ENCODE results near the gene PTPRN2.
"Not testable (repeated sequence)": the region's sequence is repeated elsewhere in the genome, so short reads cannot be mapped to it uniquely, and the experiment has no call there.

The PTPRN2 gene

DNA sequence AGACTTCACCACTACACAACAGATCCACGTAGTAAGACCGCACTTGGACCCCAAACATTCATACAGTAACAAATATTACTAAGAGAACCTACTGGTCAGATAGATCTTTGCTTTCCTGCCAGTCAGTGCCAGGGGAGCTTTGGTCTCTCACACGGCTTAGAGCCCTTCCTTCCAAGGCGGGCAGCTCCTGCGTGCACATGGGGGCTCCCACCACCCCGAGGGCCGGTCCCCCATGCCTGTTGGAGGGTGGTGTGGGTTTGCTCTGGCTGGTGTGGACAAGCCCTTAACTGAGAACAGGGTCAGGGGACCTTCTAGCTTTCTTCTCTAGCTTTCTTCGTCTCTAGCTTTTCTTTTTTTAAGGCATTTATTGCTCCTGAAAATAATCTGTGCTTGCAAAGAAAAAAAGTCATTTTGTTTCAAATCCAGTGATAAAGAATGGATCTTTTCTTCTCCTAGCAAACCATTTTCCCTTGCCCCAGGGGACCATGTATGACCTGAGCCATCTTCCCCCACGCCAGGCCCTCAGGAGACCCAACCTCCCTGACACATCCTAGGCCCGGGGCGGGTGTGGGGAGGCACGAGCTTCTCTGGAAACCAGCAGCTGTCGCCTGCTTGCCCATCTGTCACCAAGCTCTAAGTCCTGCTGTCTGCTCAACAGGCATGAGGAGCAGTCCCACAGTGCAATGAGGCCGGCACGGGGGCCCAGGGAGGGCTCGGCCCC, 591.1 kb downstream of the PTPRN2 start:
- DNase-seq, result no peak

DNA sequence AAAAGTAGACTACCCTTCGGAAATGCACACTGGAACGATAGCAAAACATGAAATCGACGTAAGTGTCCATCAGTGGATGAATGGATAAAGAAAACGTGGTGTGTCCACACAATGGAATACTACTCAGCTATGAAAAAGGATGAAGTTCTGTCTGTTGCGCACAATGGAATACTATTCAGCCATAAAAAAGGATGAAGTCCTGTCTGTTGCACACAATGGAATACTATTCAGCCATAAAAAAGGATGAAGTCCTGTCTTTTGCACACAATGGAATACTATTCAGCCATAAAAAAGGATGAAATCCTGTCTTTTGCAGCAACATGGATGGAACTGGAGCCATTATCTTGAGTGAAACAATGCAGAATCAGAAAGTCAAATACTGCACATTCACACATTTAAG, 591.8 kb downstream of the PTPRN2 start:
- DNase-seq, result no peak

DNA sequence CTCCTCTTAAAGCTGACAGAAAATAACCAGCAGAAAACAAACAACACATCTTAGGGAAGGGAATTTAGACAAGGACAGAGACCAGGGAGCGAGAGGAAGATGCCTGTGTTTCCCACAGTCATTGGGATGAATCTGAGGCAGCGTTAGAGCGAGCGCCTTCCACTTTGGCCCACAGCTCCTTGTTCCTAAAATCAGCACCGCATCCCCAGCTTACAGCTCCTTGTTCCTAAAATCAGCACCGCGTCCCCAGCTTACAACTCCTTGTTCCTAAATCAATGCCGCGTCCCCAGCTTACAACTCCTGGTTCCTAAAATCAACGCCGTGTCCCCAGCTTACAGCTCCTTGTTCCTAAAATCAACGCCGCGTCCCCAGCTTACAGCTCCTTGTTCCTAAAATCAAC, 593.3 kb downstream of the PTPRN2 start:
- DNase-seq, result no peak

DNA sequence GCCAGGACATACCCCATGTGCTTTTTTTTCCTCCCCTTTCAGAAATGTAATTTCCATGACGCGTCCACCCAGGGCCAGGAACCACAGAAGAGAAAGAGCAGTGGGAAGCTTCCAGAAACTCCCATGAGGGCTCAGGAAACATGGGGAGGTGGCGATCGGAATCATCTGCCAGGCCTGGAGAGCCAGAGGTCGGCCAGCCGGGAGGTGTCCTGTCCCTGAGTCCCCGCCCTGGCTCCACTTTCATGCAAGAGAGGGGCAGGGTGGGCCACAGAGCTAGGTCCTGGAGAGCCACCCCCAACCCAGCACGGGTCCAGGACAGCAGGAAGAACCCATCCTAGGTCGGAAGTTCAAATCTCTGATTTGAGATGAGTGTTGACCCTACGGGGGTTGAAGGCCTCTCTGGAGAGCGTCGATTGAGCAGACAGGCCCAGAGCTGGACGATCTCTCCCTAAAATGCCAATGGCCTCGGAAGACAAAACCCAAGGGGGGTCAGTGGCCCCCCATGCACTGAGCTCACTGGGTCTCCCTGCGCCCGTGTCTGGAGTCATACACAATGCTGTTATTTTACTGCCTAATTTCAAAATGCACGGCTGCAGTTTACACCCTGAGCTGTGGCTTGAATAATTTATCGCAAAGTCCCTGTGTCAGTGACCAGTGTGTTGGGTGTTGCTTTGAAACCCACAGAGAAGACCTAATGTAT, 594.1 kb downstream of the PTPRN2 start:
- no peak for DNase-seq

DNA sequence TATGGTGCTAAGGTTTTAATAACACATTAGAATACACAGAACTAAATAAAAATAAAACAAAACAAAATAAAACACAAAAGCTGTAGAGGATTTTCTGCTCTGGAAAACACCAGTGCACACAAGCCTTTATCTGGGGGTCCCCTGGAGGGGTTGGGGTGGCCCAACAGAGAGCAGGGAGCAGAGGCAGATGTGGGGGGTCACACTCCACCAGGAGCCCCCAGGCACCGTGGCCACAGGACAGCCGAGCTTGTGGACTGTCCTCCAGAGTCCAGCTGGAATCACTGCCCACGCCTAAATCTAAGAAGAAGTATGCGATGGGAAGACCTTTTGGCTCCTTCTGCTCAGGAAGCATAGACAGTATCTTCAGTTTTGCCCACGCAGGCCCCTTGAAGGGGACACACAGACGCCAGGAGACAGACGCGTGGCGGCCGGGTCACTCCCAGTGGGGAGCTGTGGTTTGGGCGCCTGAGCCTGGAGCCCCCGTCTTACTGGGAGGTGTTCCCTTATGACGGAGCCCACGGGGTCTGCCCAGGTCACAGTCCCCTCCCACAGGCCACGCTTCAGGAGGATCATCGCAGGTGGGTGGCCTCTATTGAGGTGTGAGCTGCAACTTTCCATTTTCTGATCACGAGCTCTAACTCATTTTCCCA, 595.0 kb downstream of the PTPRN2 start:
- DNase-seq, result no peak

DNA sequence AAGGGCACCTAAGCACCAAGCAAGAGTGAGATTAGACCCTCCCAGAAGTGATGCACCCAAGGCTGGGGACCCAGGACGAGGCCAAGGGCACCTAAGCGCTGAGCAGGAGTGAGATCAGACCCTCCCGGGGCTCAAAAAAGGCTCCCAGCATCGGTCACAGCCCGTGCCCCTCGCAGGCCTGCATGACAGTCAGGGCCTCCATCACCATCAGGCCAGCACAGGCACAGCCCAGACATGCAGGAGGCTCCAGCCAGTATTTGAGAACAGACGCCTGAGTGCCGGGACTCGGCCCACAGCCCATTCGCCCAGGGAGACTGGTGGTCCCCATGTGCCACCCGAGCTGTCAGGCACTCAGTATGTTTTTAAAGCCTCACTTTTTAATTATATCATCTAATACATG, 595.9 kb downstream of the PTPRN2 start:
- no peak for DNase-seq

DNA sequence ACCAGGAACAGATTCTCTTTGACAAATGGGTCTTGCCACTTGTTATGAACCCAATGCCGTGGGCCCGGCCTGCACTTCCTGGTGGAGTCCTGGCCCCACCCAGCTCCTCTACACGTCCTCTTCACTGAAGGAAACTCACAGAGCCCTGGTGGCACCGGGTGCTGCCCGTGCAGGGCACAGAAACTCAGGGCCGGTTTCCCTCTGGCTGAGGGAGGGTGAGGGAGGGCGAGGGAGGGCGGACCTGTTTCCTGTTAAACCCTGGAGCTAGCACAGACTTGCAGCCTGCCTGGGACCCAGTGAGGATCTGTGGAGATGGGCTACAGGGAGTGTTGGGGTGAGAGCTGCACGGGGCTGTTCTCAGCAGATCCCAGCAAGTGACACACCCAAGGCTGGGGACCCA, 596.3 kb downstream of the PTPRN2 start:
- no peak for DNase-seq

DNA sequence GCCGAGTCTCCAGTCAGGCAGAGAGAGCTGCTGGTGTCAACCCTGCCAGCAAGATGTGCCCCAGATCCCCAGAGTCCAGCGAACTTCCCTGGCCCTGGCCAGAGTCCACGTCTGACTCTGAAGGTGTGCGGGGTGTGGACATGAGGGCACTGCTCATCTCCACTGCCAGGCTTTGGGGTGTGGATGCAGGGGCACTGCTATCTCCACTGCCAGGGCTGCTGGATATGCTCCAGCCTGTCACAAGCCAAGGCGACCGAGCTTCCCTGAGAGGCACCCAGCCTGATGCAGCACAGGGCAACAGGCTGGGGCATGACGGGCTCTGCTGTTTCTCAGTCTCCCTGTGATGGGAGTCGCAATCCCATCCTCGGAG, 596.8 kb downstream of the PTPRN2 start:
- no peak for DNase-seq

DNA sequence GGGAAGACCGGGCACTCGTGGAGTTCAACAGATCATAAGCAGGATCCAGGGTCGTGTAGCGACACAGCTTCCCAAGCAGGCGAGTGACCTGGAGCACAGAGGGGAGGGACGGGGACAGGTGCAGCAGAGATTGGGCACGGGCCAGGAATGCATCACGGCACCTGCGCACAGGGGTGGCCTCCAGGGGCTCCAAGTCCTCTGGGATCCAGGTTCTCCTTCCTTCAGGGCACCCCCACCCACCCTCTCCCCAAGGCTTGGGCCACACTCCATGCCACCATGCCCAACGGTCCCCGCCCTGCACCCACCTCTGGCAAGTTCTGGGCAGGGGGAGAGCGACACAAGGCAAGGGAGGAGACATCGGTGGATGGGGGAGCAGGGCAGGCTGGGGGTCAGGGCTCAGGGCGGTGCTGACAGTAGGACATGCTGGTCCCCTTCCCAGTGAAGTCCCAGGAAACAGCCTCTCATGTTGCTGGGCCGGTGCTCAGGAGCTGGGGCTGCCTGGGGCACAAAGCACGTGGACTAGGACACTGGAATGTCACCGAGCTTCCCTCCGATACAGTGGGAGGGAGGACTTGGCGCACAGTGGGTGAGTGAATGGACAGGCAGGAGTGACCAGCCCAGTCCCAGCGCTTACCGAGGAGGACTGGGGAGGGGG, 597.3 kb downstream of the PTPRN2 start:
- no peak for DNase-seq

DNA sequence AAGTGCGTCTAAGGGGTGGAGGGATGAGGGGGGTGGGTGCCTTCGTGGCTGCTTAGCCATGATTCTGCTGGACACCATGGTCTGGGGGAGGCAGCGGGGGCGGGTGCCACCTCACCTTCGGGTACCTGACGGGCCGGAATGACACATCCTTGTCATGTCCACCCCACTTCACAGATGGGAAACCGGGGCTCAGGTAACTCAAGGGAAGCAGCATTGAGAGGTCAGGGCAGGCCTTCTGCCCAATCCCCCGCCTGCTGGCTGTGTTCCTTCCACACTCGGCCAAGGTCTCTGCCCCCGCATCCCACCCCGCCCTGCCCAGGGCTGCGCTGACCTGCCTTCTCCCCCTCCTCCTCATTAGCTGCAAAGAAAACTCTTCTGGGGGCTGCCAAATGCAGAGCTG, 598.0 kb downstream of the PTPRN2 start:
- DNase-seq, result no peak

DNA sequence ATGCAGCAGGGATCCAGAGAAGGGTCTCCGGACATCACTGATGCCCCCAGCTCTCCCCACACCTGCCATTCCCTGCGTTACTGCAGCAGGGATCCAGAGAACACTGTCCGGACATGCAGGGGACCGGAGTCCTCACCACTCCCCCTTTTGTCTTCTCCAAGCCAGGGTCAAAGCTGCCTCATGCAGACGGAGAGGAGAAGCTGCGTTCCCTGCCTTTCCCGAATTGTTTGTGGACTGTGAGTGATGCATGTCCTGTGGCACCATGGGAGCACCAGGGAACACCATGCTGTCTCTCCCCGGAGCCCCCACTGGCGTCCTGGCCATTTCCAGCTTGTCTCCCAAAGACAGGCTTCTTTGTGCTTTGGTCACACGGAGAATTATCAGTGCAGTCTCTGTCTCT, 599.7 kb downstream of the PTPRN2 start:
- DNase-seq, result no peak

DNA sequence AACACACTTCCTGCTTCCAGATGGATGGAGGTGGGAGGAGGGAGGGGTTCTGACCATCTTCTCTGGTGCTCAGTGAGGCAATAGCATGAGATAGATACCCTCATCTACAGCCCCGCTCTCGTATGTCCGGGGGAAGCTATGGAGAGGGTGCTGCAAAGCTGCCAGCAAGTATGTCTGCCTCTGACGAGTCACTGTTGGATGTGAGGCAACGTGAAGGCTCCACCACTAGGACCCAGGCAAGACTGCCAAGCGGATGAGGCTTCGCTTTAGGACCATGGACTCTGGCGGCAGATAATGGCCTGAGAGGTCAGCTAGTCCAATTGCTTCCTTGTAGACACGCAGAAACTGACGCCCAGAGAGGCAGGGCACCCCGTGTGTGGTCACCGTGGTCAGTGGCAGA, 601.6 kb downstream of the PTPRN2 start:
- DNase-seq, result no peak

DNA sequence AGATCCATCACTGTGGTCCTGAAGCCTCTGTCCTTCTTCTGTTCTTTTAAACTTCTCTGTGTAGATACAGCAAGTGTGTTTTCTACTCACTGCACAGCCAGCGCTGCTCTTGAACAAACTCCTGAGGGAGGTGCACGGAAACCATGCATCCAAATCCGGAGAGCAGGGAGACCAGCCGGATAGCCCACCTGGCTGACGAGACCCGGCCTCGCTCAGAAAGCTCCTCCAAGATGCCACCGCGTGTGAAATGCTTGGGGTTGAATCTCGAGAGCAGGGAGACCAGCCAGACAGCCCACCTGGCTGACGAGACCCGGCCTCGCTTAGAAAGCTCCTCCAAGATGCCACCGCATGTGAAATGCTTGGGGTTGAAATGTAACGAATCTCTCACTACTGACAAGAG, 602.0 kb downstream of the PTPRN2 start:
- no peak for DNase-seq

DNA sequence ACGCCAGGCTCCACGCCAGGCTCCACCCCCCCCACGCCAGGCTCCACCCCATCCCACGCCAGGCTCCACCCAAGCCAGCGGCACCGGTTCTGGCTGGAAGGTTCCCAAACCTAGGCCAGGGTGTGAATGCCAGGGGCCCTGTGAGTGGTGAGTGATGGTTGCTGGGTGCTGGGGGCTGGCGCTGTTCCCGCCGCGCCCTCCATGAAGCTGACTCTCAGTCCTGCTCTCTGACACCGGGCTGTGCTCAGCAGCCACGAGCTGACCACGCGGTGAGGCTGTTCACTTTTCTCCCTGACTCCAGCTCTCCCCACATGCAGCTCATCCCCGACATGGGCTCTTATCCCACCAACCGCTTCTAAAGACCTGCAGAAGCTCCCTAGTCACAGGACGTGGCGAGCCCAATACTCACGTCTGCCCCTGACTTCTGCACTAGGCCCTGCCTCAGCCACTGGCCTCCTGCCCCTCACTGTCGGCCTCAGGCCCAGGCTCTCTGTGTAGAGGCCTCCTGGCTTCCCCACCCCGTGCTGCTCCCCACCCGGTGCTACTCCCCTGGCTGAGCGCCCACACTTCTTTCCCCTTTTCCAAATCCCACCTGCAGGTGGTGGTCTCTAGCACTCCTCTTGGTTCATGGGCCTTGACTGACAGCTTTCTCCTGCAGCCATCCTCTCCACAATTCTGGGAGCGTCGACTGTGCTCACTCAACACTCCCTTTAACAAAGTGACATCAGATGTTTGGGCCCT, 603.0 kb downstream of the PTPRN2 start:
- no peak for DNase-seq

DNA sequence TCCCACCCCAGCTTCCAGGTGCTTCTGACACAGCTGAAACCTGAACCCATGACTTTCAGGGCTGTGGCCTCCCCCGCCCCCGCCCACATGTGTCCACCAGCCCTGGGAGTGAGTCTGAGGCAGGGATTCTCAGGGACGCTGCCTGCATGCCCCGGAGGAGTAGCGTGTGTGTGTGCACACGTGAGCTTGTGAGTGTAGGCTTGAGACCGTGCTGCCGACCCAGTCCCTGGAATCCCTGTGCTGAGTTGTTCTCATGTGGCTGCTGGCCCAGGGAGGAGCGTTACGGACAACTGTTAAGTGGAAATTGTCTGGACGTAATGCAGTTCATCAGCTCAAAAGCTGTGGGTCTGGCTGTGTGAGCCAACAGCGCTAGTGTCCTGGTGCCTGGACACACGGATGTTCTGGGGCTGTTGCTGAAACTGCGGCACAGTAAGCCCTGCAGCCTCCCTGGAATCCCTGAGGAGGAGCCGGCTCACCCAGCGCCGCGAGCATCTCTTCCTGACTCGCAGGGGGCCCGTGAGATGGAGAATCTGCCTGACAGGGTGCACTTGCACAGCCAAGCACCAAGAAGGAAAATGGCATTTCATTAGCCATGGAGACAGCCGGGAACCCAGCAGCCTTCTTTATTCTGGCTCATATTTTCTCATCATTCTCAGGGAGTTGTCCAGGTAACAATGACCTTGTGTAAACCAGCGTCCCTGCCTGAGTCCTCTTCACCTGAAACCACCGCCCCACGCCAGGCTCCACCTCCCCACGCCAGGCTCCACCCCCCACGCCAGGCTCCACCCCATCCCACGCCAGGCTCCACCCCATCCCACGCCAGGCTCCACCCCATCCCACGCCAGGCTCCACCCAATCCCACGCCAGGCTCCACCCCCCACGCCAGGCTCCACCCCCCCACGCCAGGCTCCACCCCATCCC, 603.9 kb downstream of the PTPRN2 start:
- no peak for DNase-seq

DNA sequence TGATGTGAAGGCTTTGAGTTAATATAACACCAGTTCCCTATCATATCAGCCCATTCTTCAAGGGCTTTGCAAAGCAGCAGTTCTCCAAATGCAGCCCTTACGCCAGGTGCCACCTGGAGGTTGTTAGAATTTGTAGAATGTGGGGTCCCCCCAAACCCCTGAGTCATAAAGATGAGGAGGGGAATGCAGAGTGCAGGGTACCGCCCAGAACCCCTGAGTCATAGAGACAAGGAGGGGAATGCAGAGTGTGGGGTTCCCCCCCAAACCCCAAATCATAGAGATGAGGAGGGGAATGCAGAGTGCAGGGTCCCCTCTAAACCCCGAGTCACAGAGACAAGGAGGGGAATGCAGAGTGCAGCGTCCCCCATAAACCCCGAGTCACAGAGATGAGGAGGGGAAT, 605.8 kb downstream of the PTPRN2 start:
- no peak for DNase-seq

DNA sequence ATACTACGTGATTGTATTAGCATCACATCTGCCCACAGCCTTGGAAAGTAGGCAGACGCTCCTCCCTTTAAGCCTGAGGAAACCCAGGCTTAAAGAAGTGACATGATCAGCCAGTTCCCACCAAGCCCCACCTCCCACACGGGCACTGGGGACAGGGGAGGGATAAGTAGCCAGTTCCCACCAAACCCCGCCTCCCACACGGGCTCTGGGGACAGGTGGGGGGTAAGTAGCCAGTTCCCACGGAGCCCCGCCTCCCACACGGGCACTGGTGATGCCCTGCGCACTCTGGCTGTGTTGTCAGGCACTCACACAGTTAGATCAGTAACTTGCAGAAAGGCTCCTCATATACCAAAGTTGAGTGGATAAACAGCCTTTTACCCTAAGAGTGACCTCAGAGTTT, 606.8 kb downstream of the PTPRN2 start:
- no peak for DNase-seq

DNA sequence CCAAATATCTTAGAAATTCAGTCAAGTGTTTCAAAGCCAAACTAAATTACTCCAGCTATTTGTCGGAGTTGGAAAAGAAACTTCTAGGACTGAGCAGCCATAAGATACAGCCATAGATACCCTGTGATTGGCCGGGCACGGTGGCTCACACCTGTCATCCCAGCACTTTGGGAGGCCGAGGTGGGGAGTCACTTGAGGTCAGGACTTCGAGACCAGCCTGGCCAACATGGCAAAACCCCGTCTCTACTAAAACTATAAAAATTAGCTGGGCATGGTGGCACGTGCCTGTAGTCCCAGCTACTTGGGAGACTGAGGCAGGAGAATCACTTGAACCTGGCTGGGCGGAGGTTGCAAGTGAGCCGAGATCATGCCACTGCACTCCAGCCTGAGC, 607.3 kb downstream of the PTPRN2 start:
- not testable (repeated sequence) for DNase-seq

DNA sequence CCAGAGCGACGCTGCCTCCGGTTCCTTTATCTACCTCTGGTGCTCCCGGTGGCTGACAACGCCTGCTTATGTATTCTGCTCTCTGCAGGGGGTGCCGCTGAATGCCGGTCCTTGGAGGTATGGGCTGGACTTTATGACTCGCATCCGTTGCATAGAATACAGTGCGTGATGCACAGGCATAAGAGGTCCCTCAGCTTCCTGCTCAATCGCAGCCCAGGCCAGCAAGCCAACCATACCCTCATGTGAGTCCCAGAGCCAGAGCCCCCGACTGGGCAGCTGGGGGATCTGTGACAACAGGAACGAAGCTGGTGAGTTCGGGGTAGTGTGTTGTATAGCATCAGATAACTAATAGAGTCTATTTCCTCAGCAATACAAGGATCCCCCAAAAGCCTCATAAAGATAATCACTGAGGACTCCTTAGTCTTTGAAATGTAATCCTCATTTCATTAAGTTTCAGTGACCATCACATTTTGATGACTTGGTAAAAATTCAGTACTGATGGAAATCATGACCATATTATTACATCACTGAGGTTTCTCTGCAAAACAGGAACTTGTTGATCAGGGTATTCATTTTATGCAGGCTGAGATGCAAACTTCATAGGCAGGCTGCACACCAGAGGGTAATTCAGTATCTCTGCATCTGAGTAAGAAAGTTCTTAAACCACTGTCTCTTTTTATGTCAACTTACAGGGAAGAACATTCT, 607.8 kb downstream of the PTPRN2 start:
- DNase-seq, result no peak

DNA sequence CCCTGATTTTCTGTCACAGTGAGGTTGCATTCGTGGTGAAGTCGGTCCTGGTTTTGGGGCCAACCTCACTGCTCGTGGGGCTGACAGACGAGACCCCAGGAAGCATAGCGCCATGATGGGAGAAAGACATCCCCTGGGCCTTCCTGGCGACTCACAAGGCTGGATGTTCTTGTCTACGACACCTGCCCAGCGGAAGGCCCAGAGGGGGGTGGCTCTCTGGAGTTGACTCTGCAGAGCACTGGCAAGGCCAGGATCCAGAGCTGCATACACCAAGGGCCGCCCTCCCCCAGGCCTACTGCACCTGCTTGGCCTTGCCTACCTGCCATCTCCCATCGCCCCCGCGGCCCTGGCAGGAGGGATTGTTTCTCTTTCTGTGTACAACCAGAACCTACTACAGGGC, 608.9 kb downstream of the PTPRN2 start:
- DNase-seq, result no peak

DNA sequence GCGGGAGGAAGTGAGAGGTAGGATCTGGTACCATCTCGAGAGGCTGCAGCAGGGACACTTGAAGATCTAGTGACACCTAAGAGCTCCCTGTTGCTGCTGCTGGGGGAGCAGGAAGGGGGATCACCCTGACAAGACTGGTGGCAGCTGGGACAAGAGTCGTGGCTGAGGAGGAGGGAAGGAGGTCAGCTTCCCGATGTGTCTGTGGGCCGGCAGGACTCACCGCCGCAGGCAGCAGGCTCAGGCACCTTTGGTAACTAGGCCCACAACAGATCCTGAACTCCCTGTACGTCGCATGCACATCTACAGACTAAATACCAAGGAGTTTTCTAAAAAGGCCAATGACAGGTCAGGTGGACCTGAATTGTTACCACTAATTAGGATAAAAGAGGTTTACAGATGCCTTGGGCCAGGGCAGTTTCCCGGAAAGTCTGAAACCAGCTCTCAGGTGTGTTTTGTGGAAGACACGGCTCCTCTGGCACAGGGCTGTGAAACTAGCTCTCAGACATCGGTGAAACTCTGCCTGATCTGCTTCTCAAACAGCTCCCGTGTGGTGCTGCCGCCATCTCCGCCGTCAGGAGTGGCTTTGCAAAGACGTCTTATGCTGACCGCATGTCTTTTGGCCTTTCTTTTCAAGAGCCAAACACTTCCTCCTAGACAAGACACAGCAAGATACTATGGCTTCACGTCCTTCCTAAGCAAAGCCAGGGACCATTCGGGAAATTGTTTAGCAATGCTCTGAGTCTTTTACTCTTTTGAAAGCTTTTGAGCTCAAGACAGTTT, 609.7 kb downstream of the PTPRN2 start:
- DNase-seq, result no peak
